HepG2 (cell line): ENCODE results near the gene RNF183. TPM values are rescaled to one million over a fixed set of nuclear protein-coding genes. Genes with fewer than 3 reads are reported as not detected.

Experiments
- ATAC-seq: fragments of 200-7000 bp; cut with Tn5 transposase; 3 replicates; pipeline ENCODE4 v1.9.1; 2020; ENCODE audit warnings: mild to moderate bottlenecking, moderate library complexity
- BruUV-seq: library from RNA; stranded (reverse); fragments of 400-500 nt; replicated peaks from 2 replicates; lab custom pipeline; 2021; lab: Mats Ljungman, UMichigan
- CTCF ChIA-PET: fragments of 300-600 bp; formaldehyde crosslinking; extraction: SDS; loops from one replicate; lab custom pipeline; 2021; ENCODE audit warnings: low total read pairs, inconsistent platforms, low intra/inter-chr PET ratio; lab: Yijun Ruan, JAX
- POLR2A ChIA-PET: fragments of 350-600 bp; sonication (Branson Sonifier 250); formaldehyde crosslinking; loops from one replicate; lab custom pipeline; 2020; ENCODE audit warnings: antibody characterized with exemption, inconsistent platforms; lab: Yijun Ruan, JAX
- DNase-seq: peaks from one replicate; pipeline ENCODE4 v3.0.0-alpha.2; 2015; ENCODE audit warnings: low spot score
- FAIRE-seq: peaks from 3 replicates; lab custom pipeline; 2011; peaks lifted over from hg19 to GRCh38; lab: Jason Lieb, UNC
- H2AFZ ChIP-seq: one replicate; pipeline ENCODE4 v1.6.1; 2011; ENCODE audit warnings: low read length, inconsistent platforms
- H3K27ac ChIP-seq: fragments of 300-600 bp; 3 replicates; pipeline ENCODE4 v1.8.0; 2011; ENCODE audit warnings: mixed run types, mild to moderate bottlenecking, mixed read lengths, low read length, inconsistent platforms; ENCODE audit not compliant: insufficient read depth; ENCODE audit errors: extremely low read length
- H3K27me3 ChIP-seq, 2 experiments: fragments of 200-600 bp in 1 of 2; 2 replicates in 1 of 2; 3 replicates in 1 of 2; pipeline versions ENCODE4 v1.6.0 to v1.8.0; 2011; ENCODE audit warnings: low read length in 2 of 2, mild to moderate bottlenecking in 2 of 2, moderate library complexity in 2 of 2, inconsistent platforms in 1 of 2; ENCODE audit not compliant: insufficient read depth in 2 of 2, control insufficient read depth in 1 of 2
- H3K36me3 ChIP-seq, 2 experiments: fragments of 200-600 bp in 1 of 2; replicated peaks in 1 of 2; 2 replicates in 1 of 2; 3 replicates in 1 of 2; pipeline versions ENCODE4 v1.5.1 to v1.8.0; 2011; ENCODE audit warnings: low read length in 2 of 2, inconsistent platforms in 1 of 2; ENCODE audit not compliant: insufficient read depth in 2 of 2, control insufficient read depth in 1 of 2
- H3K4me1 ChIP-seq: 2 replicates; pipeline ENCODE4 v1.5.1; 2012; ENCODE audit warnings: low read length, inconsistent platforms; ENCODE audit not compliant: insufficient read depth
- H3K4me2 ChIP-seq: 2 replicates; pipeline ENCODE4 v1.6.0; 2011; ENCODE audit warnings: low read depth, low read length, inconsistent platforms
- H3K4me3 ChIP-seq, 3 experiments: fragments of 200-600 bp in 1 of 3; sonication (generic), shearing (Covaris generic) in 1 of 3; replicated peaks in 1 of 3; 2 replicates each; pipeline ENCODE4 v1.5.1; 2011 to 2016; ENCODE audit warnings: low read length in 3 of 3, inconsistent platforms in 2 of 3, low read depth in 2 of 3, mild to moderate bottlenecking in 2 of 3, control low read depth in 1 of 3, mixed read lengths in 1 of 3; ENCODE audit not compliant: insufficient read depth in 1 of 3
- H3K79me2 ChIP-seq: one replicate; pipeline ENCODE4 v1.6.1; 2011; ENCODE audit warnings: low read length, inconsistent platforms; ENCODE audit not compliant: insufficient read depth
- H3K9ac ChIP-seq: 2 replicates; pipeline ENCODE4 v1.6.0; 2011; ENCODE audit warnings: mild to moderate bottlenecking, low read depth, low read length, inconsistent platforms; ENCODE audit not compliant: insufficient read depth
- H3K9me3 ChIP-seq: 2 replicates; pipeline ENCODE4 v1.5.1; 2012; ENCODE audit warnings: mild to moderate bottlenecking, low read length
- H4K20me1 ChIP-seq: 2 replicates; pipeline ENCODE4 v1.6.0; 2011; ENCODE audit warnings: inconsistent platforms, mild to moderate bottlenecking, low read length, moderate library complexity; ENCODE audit not compliant: insufficient read depth
- ELF1 ChIP-seq: sonication (generic); formaldehyde crosslinking; IDR thresholded peaks from 2 replicates; pipeline ENCODE4 v1.4.0; 2020; ENCODE audit warnings: missing genetic modification reagents
- FOXC1 ChIP-seq: sonication (generic); formaldehyde crosslinking; IDR thresholded peaks from 2 replicates; pipeline ENCODE4 v1.8.0; 2022; ENCODE audit warnings: mild to moderate bottlenecking, missing genetic modification reagents, borderline replicate concordance
- IRF2 ChIP-seq: IDR thresholded peaks from 2 replicates; pipeline ENCODE4 v1.6.1; 2018; ENCODE audit warnings: missing genetic modification reagents, missing compliant biosample characterization
- NFKBIZ ChIP-seq: IDR thresholded peaks from 2 replicates; pipeline ENCODE4 v1.6.1; 2018; ENCODE audit warnings: missing genetic modification reagents, missing compliant biosample characterization
- NFYB ChIP-seq: sonication (generic); formaldehyde crosslinking; IDR thresholded peaks from 2 replicates; pipeline ENCODE4 v1.4.0; 2020; ENCODE audit warnings: missing genetic modification reagents
- NR2F2 ChIP-seq: IDR thresholded peaks from 2 replicates; pipeline ENCODE4 v1.6.1; 2012; ENCODE audit warnings: low read depth, inconsistent platforms, borderline replicate concordance
- SMAD1 ChIP-seq: sonication (generic); formaldehyde crosslinking; IDR thresholded peaks from 2 replicates; pipeline ENCODE4 v1.4.0; 2020; ENCODE audit warnings: missing genetic modification reagents, low read depth, mild to moderate bottlenecking, borderline replicate concordance
- ZNF235 ChIP-seq: sonication (generic); formaldehyde crosslinking; IDR thresholded peaks from 2 replicates; pipeline ENCODE4 v1.8.1; 2023; ENCODE audit warnings: mild to moderate bottlenecking, missing genetic modification reagents, borderline replicate concordance
- ZNF430 ChIP-seq: sonication (generic); formaldehyde crosslinking; IDR thresholded peaks from 2 replicates; pipeline ENCODE4 v1.9.0; 2021; ENCODE audit warnings: mild to moderate bottlenecking, missing genetic modification reagents
- ZSCAN20 ChIP-seq: sonication (generic); formaldehyde crosslinking; IDR thresholded peaks from 2 replicates; pipeline ENCODE4 v1.4.0; 2020; ENCODE audit warnings: missing genetic modification reagents, mild to moderate bottlenecking, borderline replicate concordance
- whole genome bisulfite sequencing: methylation state at CpG from one replicate; pipeline ENCODE4 v1.1.6; 2017; ENCODE audit warnings: low lambda C conversion rate; 5-methylcytosine and 5-hydroxymethylcytosine counted together
- in situ Hi-C: cut with HindIII; loops from 2 replicates; pipeline ENCODE4 v1.10.0; 2017; ENCODE audit warnings: low pct_unique_long_range_greater_than_20kb; ENCODE audit not compliant: extremely low pct_ligation_motif_present
- intact Hi-C: fragments of 100-400 bp; cut with micrococcal nuclease; formaldehyde crosslinking; loops from one replicate; pipeline ENCODE4 v1.10.0; 2022; ENCODE audit not compliant: unreplicated experiment
- polyA plus RNA-seq, 8 experiments: library from polyadenylated mRNA; depleted of rRNA in 3 of 8; stranded (reverse) in 7 of 8; unstranded in 1 of 8; fragments of >200 nt; fragmentation: Illumina TruSeq in 4 of 8; extraction: Trizol in 4 of 8; gene quantifications; 2 replicates each; pipeline versions ENCODE4 v1.2.1 to v1.2.3, GENCODE V29; 2011 to 2016; ENCODE audit warnings: low read depth in 4 of 8, missing spikeins in 1 of 8, mixed read lengths in 1 of 8; ENCODE audit not compliant: insufficient read depth in 1 of 8
- total RNA-seq, 5 experiments: library from RNA; depleted of rRNA; stranded (reverse); fragments of >200 nt; fragmentation: Illumina TruSeq; extraction: Trizol; gene quantifications; 2 replicates each; pipeline ENCODE4 v1.2.3, GENCODE V29; 2016; ENCODE audit warnings: low read depth in 1 of 5
- TF ChIP-seq, protein P1 (sequence below): sonication (generic); formaldehyde crosslinking; IDR thresholded peaks from 2 replicates; pipeline ENCODE4 v1.8.1; 2023; ENCODE audit warnings: mild to moderate bottlenecking, inconsistent platforms, moderate library complexity, missing genetic modification reagents, borderline replicate concordance
- TF ChIP-seq, protein P2 (sequence below): sonication (generic); formaldehyde crosslinking; IDR thresholded peaks from 2 replicates; pipeline ENCODE4 v1.4.0; 2020; ENCODE audit warnings: mild to moderate bottlenecking, missing genetic modification reagents
- TF ChIP-seq, protein P3 (sequence below): IDR thresholded peaks from 2 replicates; pipeline ENCODE4 v1.6.1; 2016; ENCODE audit warnings: control low read depth
- TF ChIP-seq, protein P4 (sequence below): sonication (generic); formaldehyde crosslinking; IDR thresholded peaks from 2 replicates; pipeline ENCODE4 v1.4.0; 2020; ENCODE audit warnings: missing genetic modification reagents

Gene RNF183
- total and polyA plus RNA-seq, 2 of the 13 experiments (the other 11 are each of a cell fraction or from before 2014, with no cell fraction given), result 0.13 to 6.5 TPM

DNA sequence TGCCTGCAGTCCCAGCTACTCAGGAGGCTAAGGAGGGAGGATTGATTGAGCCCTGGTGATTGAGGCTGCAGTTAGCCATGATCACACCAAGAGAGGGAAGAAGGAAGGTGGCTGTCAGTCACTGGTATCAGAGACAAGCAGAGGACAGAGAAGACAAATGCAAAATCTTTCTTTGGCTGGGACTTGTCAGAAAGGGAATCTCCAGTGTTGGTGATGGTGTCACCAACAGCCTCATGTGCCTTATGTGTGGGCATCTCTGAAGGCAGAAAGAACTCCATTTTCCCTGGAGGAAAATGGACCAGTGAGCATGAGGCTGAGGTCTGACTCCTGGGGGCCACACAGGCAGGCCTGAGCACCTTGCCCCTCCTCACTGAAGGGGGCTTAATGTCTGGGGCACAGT lies 12.1 kb upstream of the RNF183 start (continued):
- no peak for TF ChIP-seq IRF2 (CRISPR knock-in tag)
- TF ChIP-seq NFKBIZ (CRISPR knock-in tag), result no peak
- TF ChIP-seq FOXC1 (CRISPR knock-in tag), result no peak
- no peak for TF ChIP-seq NR2F2

DNA sequence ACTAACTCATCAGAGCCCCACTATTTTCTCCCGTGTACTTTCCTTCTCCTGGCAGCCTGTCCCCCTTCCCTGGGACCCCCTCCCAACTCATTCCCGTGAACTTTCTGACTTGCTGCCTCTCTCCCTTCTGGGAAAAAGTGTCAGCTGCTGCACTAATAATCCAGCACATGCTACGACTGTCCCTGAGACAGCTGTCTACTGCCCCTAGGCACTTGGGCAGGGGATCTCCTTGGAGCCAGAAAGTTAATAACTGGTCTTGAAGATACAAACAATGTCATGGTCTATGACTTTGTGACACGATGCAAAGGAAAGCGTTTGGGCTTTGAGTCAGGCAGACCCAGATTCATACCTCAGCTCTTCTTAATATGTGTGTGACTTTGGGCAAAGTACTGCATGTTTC lies 10.1 kb upstream of the RNF183 start:
- no peak for FAIRE-seq
- WGBS, result 43% methylated on average over 5 of the region's 5 CpGs
- TF ChIP-seq ZNF430 (CRISPR knock-in tag) (no peak), ELF1 (CRISPR knock-in tag) (no peak), NFYB (CRISPR knock-in tag) (no peak), ZSCAN20 (no peak), SMAD1 (CRISPR knock-in tag) (no peak), ZNF235 (no peak)
- TF ChIP-seq, protein P1, sequence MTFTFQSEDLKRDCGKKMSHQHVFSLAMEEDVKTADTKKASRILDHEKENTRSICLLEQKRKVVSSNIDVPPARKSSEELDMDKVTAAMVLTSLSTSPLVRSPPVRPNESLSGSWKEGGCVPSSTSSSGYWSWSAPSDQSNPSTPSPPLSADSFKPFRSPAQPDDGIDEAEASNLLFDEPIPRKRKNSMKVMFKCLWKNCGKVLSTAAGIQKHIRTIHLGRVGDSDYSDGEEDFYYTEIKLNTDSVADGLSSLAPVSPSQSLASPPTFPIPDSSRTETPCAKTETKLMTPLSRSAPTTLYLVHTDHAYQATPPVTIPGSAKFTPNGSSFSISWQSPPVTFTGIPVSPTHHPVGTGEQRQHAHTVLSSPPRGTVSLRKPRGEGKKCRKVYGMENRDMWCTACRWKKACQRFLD (CRISPR knock-in tag), result no peak
- TF ChIP-seq, protein P2, sequence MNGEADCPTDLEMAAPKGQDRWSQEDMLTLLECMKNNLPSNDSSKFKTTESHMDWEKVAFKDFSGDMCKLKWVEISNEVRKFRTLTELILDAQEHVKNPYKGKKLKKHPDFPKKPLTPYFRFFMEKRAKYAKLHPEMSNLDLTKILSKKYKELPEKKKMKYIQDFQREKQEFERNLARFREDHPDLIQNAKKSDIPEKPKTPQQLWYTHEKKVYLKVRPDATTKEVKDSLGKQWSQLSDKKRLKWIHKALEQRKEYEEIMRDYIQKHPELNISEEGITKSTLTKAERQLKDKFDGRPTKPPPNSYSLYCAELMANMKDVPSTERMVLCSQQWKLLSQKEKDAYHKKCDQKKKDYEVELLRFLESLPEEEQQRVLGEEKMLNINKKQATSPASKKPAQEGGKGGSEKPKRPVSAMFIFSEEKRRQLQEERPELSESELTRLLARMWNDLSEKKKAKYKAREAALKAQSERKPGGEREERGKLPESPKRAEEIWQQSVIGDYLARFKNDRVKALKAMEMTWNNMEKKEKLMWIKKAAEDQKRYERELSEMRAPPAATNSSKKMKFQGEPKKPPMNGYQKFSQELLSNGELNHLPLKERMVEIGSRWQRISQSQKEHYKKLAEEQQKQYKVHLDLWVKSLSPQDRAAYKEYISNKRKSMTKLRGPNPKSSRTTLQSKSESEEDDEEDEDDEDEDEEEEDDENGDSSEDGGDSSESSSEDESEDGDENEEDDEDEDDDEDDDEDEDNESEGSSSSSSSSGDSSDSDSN (CRISPR knock-in tag), result no peak
- TF ChIP-seq, protein P3, sequence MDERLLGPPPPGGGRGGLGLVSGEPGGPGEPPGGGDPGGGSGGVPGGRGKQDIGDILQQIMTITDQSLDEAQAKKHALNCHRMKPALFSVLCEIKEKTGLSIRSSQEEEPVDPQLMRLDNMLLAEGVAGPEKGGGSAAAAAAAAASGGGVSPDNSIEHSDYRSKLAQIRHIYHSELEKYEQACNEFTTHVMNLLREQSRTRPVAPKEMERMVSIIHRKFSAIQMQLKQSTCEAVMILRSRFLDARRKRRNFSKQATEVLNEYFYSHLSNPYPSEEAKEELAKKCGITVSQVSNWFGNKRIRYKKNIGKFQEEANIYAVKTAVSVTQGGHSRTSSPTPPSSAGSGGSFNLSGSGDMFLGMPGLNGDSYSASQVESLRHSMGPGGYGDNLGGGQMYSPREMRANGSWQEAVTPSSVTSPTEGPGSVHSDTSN (CRISPR knock-in tag), result no peak
- TF ChIP-seq, protein P4, sequence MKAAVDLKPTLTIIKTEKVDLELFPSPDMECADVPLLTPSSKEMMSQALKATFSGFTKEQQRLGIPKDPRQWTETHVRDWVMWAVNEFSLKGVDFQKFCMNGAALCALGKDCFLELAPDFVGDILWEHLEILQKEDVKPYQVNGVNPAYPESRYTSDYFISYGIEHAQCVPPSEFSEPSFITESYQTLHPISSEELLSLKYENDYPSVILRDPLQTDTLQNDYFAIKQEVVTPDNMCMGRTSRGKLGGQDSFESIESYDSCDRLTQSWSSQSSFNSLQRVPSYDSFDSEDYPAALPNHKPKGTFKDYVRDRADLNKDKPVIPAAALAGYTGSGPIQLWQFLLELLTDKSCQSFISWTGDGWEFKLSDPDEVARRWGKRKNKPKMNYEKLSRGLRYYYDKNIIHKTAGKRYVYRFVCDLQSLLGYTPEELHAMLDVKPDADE (CRISPR knock-in tag), result no peak

More for the DNA sequence above, 10.1 kb upstream of the RNF183 start:
- Histone ChIP-seq H3K27ac (no peak overlapping the region), H3K79me2 (no peaks in the 10 kb centered on the region), H3K9ac (no peak overlapping the region), H3K4me2 (no peak overlapping the region), H3K4me3 (no peak overlapping the region), H3K36me3 (no peaks in the 10 kb centered on the region), H3K4me1 (peaks cover 10% of the 10 kb centered on the region), H3K27me3 (0 out of 5 replicates have a peak, but pooled peaks cover 0 to 1% of the 10 kb centered on the region in 2 experiments), H3K9me3 (no peaks in the 10 kb centered on the region), H4K20me1 (no peaks in the 10 kb centered on the region), H2AFZ (no peak overlapping the region)
- intact Hi-C loops, result loop anchor here (5.0 to 10.0 kb wide), 2 partner anchors 34 to 1948 kb away; partner anchors contain the start of gene BSPRY
- no TSS peak for BruUV-seq
- DNase-seq (no peak), ATAC-seq (no peak)
- POLR2A ChIA-PET, result no interaction called here
- CTCF ChIA-PET, result no interaction called here
- in situ Hi-C loops, result no loop called here
